ENCODE measurements around the gene PLCG2. TPM values are rescaled to one million over a fixed set of nuclear protein-coding genes. Genes with fewer than 3 reads are reported as not detected.
A peak's percentile ranks its signal among the peaks of the same experiment; 100 is the strongest.

Gene PLCG2
- total RNA-seq, 6 experiments from 2014 or later: 11.1 to 23.1 (median 17.7) TPM

DNA sequence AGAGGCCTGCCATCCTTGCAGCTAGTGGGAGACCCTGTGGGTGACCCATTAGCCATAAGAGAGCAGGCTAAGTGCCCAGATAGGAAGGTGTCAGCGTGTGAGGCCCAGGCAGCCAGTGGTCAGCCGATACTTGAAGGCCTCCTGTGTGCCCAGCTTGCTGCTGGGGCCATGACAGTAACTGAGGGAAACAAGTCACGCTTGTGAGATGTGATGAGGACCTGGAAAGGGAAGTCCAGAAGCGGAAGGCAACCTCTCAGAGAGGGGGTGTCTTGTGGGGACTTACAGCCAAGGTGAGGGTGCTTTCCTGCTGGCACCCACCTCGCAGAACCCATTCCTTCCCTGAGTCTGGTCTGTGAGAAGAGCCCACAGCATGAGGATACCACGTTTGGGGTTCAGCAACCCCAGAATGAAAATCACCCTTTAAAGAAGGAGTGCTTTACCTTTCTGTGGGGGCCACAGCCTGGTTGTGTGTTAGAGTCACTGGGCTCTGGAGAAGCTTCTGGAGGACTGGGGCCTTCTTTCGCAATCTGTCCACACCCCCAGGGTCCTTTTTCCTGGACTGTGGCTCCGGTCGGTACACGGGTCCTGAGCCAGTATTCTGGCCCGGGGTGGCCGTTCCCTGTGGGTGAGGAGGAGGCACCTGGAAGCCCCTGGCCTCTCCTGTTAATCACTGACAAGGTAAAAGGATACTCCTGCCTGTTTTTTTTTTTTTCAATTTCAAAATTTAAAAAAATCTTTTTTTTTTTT lies 53.9 kb downstream of the PLCG2 start:
- Histone ChIP-seq H3K27ac (no peak overlapping the region), H3K36me3 (no peaks in the 10 kb centered on the region), H3K4me1 (no peaks in the 10 kb centered on the region), H3K9me3 (no peaks in the 10 kb centered on the region), H3K4me3 (no peak overlapping the region), H3K27me3 (no peaks in the 10 kb centered on the region)
- TF ChIP-seq POLR2A (IDR thresholded peaks at IDR 0.05): no peak
- TF ChIP-seq, protein P1, sequence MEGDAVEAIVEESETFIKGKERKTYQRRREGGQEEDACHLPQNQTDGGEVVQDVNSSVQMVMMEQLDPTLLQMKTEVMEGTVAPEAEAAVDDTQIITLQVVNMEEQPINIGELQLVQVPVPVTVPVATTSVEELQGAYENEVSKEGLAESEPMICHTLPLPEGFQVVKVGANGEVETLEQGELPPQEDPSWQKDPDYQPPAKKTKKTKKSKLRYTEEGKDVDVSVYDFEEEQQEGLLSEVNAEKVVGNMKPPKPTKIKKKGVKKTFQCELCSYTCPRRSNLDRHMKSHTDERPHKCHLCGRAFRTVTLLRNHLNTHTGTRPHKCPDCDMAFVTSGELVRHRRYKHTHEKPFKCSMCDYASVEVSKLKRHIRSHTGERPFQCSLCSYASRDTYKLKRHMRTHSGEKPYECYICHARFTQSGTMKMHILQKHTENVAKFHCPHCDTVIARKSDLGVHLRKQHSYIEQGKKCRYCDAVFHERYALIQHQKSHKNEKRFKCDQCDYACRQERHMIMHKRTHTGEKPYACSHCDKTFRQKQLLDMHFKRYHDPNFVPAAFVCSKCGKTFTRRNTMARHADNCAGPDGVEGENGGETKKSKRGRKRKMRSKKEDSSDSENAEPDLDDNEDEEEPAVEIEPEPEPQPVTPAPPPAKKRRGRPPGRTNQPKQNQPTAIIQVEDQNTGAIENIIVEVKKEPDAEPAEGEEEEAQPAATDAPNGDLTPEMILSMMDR (IDR thresholded peaks at IDR 0.05): no peak
- intact Hi-C loops (cut with DNase I): no loop called here
- ATAC-seq (peak; percentile 44 to 64 (median 46)), DNase-seq (peak in 1 of 3 donors; percentile 35)
- WGBS (ENCODE audit: insufficient coverage, low coverage, low lambda C conversion rate, missing lambda C conversion rate): 70% methylated on average over 5 of the region's 12 CpGs

DNA sequence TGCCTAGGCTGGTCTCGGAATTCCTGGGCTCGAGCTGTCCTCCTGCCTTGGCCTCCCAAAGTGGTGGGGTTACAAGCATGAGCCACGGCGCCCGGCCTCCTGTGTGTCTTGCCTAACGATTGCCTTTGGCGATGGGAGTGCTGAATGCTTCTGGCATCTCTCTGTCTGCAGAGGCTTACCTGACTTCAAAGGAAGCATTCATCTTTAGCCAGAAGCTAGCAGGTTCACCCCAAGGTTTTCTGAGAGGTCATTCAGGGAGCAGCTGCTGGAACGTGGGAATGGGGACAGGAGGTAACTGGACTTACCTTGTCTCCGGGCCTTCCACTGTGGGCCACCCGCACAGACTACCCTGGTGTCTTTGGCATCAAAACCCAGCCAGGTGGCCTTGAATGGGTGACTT lies 54.7 kb downstream of the PLCG2 start:
- no peak for ATAC-seq
- H3K27ac ChIP-seq: no peak overlapping the region
- no peak for DNase-seq
- TF ChIP-seq, protein P1 (IDR thresholded peaks at IDR 0.05): no peak
- no peak for TF ChIP-seq POLR2A (IDR thresholded peaks at IDR 0.05)
- no peaks in the 10 kb centered on the region for H3K27me3 ChIP-seq
- intact Hi-C loops (cut with DNase I): no loop called here
- no peaks in the 10 kb centered on the region for H3K36me3 ChIP-seq
- no peaks in the 10 kb centered on the region for H3K9me3 ChIP-seq
- H3K4me3 ChIP-seq: no peak overlapping the region
- WGBS (ENCODE audit: insufficient coverage, low coverage, low lambda C conversion rate, missing lambda C conversion rate): 82% methylated on average over 3 of the region's 10 CpGs
- no peaks in the 10 kb centered on the region for H3K4me1 ChIP-seq

DNA sequence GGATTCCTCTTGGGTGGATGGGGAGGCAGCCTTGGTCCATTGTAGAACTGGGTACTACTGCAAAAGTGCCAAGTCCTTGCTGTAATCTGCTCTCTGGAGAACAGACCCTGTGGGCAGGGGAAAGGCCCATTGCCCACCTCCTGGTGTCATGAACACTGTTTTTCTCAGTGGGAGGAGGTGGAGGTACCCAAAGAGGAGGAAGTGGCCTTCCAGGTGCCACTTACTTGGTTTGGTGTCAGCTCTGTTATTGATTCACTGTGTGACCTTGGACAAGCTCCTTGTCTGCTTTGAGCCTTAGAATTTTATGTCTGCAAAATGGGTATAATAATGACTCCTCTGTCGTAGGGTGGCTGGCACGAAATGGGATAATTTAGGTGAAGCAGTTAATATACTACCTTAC lies 55.8 kb downstream of the PLCG2 start:
- no peaks in the 10 kb centered on the region for H3K9me3 ChIP-seq
- H3K36me3 ChIP-seq: no peaks in the 10 kb centered on the region
- intact Hi-C loops (cut with DNase I): no loop called here
- DNase-seq: no peak
- WGBS (ENCODE audit: insufficient coverage, low coverage, low lambda C conversion rate, missing lambda C conversion rate): 90% methylated on average over 2 of the region's 2 CpGs
- no peak for TF ChIP-seq POLR2A (IDR thresholded peaks at IDR 0.05)
- TF ChIP-seq, protein P1 (IDR thresholded peaks at IDR 0.05): no peak
- no peaks in the 10 kb centered on the region for H3K4me1 ChIP-seq
- no peaks in the 10 kb centered on the region for H3K27me3 ChIP-seq
- no peak for ATAC-seq
- H3K4me3 ChIP-seq: no peak overlapping the region
- H3K27ac ChIP-seq: no peak overlapping the region

DNA sequence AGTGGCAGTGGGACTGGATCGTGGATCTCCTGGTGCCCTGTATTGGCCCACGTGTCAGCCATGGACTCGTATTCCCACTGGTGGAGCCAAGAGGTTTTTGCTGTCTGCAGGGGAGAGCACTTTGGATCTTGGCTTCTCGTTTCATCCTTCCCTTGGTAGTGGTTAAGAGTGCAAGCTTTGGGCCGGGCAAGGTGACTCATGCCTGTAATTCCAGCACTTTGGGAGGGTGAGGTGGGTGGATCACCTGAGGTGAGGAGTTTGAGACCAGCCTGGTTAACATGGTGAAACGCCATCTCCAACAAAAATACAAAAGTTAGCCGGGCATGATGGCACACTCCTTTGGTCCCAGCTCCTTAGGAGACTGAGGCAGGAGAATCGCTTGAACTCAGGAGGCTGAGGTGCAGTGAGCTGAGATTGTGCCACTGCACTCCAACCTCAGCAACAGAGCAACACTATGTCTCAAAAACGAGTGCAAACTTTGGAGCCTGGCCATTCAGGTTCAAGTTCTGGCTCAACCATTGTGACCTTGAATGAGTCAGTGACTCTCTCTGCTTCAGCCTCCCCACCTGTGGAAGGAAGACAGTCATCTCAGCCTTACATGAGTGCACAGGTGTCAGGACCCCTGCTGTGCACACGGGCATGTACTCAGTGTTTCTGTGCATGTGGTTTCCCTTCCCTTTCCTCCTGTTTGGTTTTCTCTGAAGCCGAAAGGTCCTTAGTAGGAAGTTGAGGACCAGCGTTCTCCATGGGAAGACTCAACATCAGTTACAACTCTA lies 57.4 kb downstream of the PLCG2 start:
- DNase-seq (no peak), ATAC-seq (no peak)
- intact Hi-C loops (cut with DNase I): no loop called here
- Histone ChIP-seq H3K9me3 (no peaks in the 10 kb centered on the region), H3K4me1 (no peaks in the 10 kb centered on the region), H3K27me3 (no peaks in the 10 kb centered on the region), H3K4me3 (no peak overlapping the region), H3K36me3 (no peaks in the 10 kb centered on the region), H3K27ac (no peak overlapping the region)
- TF ChIP-seq, protein P1 (IDR thresholded peaks at IDR 0.05): no peak
- TF ChIP-seq POLR2A (IDR thresholded peaks at IDR 0.05): no peak
- 64% methylated on average over 10 of the region's 12 CpGs for WGBS (ENCODE audit: insufficient coverage, low coverage, low lambda C conversion rate, missing lambda C conversion rate)
